ENCODE measurements around the gene G6PC3.

- no peak for TF ChIP-seq MAFK (IDR thresholded peaks at IDR 0.05; ENCODE audit: partially characterized antibody)
- TF ChIP-seq POLR2A (IDR thresholded peaks at IDR 0.05; ENCODE audit: low read length) = peak; percentile 61
- no peak for TF ChIP-seq ZNF302 (CRISPR knock-in tag; IDR thresholded peaks at IDR 0.05)
- TF ChIP-seq CTCF (IDR thresholded peaks at IDR 0.05) = no peak; the same call in 2 of the 3 replicates
- TF ChIP-seq SMC3 (IDR thresholded peaks at IDR 0.05) = no peak
- no peak for TF ChIP-seq KDM5A (IDR thresholded peaks at IDR 0.05)
Observed at GRCh38 chr17:44095647-44096496, 25.3 kb downstream of the G6PC3 start.

Data from A549 (cell line).